ENCODE results near the gene SDK1.

DNA sequence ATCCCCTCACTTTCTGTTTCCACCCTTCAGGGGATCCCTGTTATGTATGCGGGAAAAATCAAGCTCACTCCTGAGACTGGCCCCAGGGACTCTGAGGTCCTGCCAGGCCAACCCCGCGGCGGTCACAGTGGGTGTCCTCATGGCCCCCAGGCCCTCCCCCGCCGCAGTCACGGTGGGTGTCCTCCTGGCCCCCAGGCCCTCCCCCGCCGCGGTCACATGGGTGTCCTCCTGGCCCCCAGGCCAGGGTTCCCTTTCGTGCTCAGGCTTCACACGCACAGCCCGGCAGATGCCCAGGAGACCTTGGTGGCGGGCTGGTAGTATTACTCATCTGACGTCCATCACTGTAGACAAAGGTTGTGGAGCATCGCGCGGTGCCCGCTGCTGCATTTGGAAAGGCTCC lies 890.0 kb downstream of the SDK1 start:
- TF ChIP-seq, protein P1, sequence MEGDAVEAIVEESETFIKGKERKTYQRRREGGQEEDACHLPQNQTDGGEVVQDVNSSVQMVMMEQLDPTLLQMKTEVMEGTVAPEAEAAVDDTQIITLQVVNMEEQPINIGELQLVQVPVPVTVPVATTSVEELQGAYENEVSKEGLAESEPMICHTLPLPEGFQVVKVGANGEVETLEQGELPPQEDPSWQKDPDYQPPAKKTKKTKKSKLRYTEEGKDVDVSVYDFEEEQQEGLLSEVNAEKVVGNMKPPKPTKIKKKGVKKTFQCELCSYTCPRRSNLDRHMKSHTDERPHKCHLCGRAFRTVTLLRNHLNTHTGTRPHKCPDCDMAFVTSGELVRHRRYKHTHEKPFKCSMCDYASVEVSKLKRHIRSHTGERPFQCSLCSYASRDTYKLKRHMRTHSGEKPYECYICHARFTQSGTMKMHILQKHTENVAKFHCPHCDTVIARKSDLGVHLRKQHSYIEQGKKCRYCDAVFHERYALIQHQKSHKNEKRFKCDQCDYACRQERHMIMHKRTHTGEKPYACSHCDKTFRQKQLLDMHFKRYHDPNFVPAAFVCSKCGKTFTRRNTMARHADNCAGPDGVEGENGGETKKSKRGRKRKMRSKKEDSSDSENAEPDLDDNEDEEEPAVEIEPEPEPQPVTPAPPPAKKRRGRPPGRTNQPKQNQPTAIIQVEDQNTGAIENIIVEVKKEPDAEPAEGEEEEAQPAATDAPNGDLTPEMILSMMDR (conservative IDR thresholded peaks at IDR 0.05), result no peak
- TF ChIP-seq ZFX (IDR thresholded peaks at IDR 0.05), result no peak
